ENCODE data around the gene PHACTR3.

Gene PHACTR3

DNA sequence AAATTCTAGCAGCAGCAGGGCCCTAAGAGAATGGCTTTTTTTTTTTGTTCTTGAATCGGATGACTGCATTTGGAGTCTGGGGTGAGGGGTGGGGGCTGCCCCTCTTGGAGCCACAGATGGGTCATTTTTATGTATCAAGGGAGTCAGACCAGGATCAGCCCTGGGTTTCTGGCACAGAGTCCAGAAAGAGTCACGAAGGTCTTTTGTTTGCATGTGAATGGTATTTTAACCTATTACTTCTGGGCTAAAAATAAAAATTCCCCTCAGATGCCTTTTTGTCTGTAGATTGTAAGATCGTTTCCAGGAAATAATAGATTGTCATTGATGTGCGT, 72.5 kb downstream of the PHACTR3 start:
- no peaks in the 10 kb centered on the region for H3K36me3 ChIP-seq (ENCODE audit: insufficient read depth, low read length)
- H3K4me1 ChIP-seq (ENCODE audit: insufficient read depth, low read length, severe bottlenecking) = no peaks in the 10 kb centered on the region
- no peak overlapping the region for H2AFZ ChIP-seq (ENCODE audit: low read length)
- H3K4me2 ChIP-seq (ENCODE audit: low read length) = no peak overlapping the region
- H4K20me1 ChIP-seq (ENCODE audit: insufficient read depth, low read length) = no peaks in the 10 kb centered on the region
- no peak overlapping the region for H3K9ac ChIP-seq (ENCODE audit: low read length)
- H3K27ac ChIP-seq (ENCODE audit: low read depth, low read length, poor library complexity, severe bottlenecking) = no peak overlapping the region
- H3F3A ChIP-seq (ENCODE audit: insufficient read depth, low read length) = no peaks in the 10 kb centered on the region
- H3K9me3 ChIP-seq (ENCODE audit: low read length) = no peaks in the 10 kb centered on the region
- no peaks in the 10 kb centered on the region for H3K79me2 ChIP-seq (ENCODE audit: insufficient read depth, low read length)
- H3K9me2 ChIP-seq (ENCODE audit: low read depth, low read length) = no peaks in the 10 kb centered on the region
- no peak for TF ChIP-seq EZH2 (IDR thresholded peaks at IDR 0.05; ENCODE audit: borderline replicate concordance, low read length)
- TF ChIP-seq, protein P1, sequence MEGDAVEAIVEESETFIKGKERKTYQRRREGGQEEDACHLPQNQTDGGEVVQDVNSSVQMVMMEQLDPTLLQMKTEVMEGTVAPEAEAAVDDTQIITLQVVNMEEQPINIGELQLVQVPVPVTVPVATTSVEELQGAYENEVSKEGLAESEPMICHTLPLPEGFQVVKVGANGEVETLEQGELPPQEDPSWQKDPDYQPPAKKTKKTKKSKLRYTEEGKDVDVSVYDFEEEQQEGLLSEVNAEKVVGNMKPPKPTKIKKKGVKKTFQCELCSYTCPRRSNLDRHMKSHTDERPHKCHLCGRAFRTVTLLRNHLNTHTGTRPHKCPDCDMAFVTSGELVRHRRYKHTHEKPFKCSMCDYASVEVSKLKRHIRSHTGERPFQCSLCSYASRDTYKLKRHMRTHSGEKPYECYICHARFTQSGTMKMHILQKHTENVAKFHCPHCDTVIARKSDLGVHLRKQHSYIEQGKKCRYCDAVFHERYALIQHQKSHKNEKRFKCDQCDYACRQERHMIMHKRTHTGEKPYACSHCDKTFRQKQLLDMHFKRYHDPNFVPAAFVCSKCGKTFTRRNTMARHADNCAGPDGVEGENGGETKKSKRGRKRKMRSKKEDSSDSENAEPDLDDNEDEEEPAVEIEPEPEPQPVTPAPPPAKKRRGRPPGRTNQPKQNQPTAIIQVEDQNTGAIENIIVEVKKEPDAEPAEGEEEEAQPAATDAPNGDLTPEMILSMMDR (IDR thresholded peaks at IDR 0.05; ENCODE audit: low read length) = no peak
- H3K4me3 ChIP-seq (ENCODE audit: low read depth, low read length, poor library complexity, severe bottlenecking) = no peak overlapping the region
- no peaks in the 10 kb centered on the region for H3K27me3 ChIP-seq (ENCODE audit: insufficient read depth, low read length)

DNA sequence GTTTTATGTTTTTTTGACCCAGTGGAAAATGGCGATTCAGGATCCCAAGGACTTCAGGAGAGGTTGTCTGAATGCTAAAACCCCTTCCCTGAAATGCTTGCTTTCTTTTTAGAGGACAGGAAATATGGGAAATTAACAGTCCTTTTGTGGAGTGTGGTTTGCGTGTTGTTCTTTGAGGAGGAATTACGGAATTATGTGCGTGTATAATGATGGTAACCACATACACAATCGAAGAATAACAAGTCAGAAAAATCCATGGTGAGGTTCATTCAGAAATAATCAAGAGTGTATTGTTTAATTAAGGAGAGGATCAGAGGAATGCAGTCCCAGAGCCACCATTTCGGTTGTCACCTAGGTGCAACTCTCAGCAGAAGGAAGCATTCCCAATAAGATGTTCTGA, 73.2 kb downstream of the PHACTR3 start:
- Histone ChIP-seq H3F3A (ENCODE audit: insufficient read depth, low read length) (no peaks in the 10 kb centered on the region), H3K36me3 (ENCODE audit: insufficient read depth, low read length) (no peaks in the 10 kb centered on the region), H3K4me3 (ENCODE audit: low read depth, low read length, poor library complexity, severe bottlenecking) (no peak overlapping the region), H3K9me2 (ENCODE audit: low read depth, low read length) (no peaks in the 10 kb centered on the region), H3K9ac (ENCODE audit: low read length) (no peak overlapping the region), H3K4me2 (ENCODE audit: low read length) (no peak overlapping the region), H4K20me1 (ENCODE audit: insufficient read depth, low read length) (no peaks in the 10 kb centered on the region), H3K4me1 (ENCODE audit: insufficient read depth, low read length, severe bottlenecking) (no peaks in the 10 kb centered on the region), H3K79me2 (ENCODE audit: insufficient read depth, low read length) (no peaks in the 10 kb centered on the region), H3K9me3 (ENCODE audit: low read length) (no peaks in the 10 kb centered on the region), H3K27ac (ENCODE audit: low read depth, low read length, poor library complexity, severe bottlenecking) (no peak overlapping the region), H3K27me3 (ENCODE audit: insufficient read depth, low read length) (no peaks in the 10 kb centered on the region), H2AFZ (ENCODE audit: low read length) (no peak overlapping the region)
- TF ChIP-seq EZH2 (IDR thresholded peaks at IDR 0.05; ENCODE audit: borderline replicate concordance, low read length) = no peak
- TF ChIP-seq, protein P1 (IDR thresholded peaks at IDR 0.05; ENCODE audit: low read length) = no peak

GRCh38 chr20:59678288-59678687, 73.9 kb downstream of the PHACTR3 start:
- H3K27me3 ChIP-seq (ENCODE audit: insufficient read depth, low read length) = no peaks in the 10 kb centered on the region
- no peak overlapping the region for H3K27ac ChIP-seq (ENCODE audit: low read depth, low read length, poor library complexity, severe bottlenecking)
- TF ChIP-seq, protein P1 (IDR thresholded peaks at IDR 0.05; ENCODE audit: low read length) = no peak
- no peak for TF ChIP-seq EZH2 (IDR thresholded peaks at IDR 0.05; ENCODE audit: borderline replicate concordance, low read length)
- no peak overlapping the region for H3K4me2 ChIP-seq (ENCODE audit: low read length)
- no peak overlapping the region for H2AFZ ChIP-seq (ENCODE audit: low read length)
- no peaks in the 10 kb centered on the region for H3K4me1 ChIP-seq (ENCODE audit: insufficient read depth, low read length, severe bottlenecking)
- H3K4me3 ChIP-seq (ENCODE audit: low read depth, low read length, poor library complexity, severe bottlenecking) = no peak overlapping the region
- no peaks in the 10 kb centered on the region for H3K9me2 ChIP-seq (ENCODE audit: low read depth, low read length)
- no peak overlapping the region for H3K9ac ChIP-seq (ENCODE audit: low read length)
- H3K36me3 ChIP-seq (ENCODE audit: insufficient read depth, low read length) = no peaks in the 10 kb centered on the region
- no peaks in the 10 kb centered on the region for H4K20me1 ChIP-seq (ENCODE audit: insufficient read depth, low read length)
- no peaks in the 10 kb centered on the region for H3F3A ChIP-seq (ENCODE audit: insufficient read depth, low read length)
- no peaks in the 10 kb centered on the region for H3K79me2 ChIP-seq (ENCODE audit: insufficient read depth, low read length)
- no peaks in the 10 kb centered on the region for H3K9me3 ChIP-seq (ENCODE audit: low read length)

Data from OCI-LY1 (cell line).